Uterus (tissue), 4 donors: ENCODE data around the gene CYP2W1. TPM values are rescaled to one million over a fixed set of nuclear protein-coding genes. Genes with fewer than 3 reads are reported as not detected.
"Not testable (repeated sequence)": the region's sequence is repeated elsewhere in the genome, so short reads cannot be mapped to it uniquely, and the experiment has no call there.

Experiments
- DNase-seq, 2 donors: peaks; one replicate each; pipeline ENCODE4 v3.0.0-alpha.2; 2019 to 2020
- H3K27ac ChIP-seq, 2 donors: fragments of 200-600 bp; sonication (generic); 1 replicate in 1 of 2; 2 replicates in 1 of 2; pipeline ENCODE4 v1.5.1; 2016 to 2018
- H3K27me3 ChIP-seq, 2 donors: fragments of 200-600 bp; sonication (generic); one replicate each; pipeline ENCODE4 v1.5.1; 2018 to 2019; ENCODE audit warnings: control low read depth in 1 of 2
- H3K36me3 ChIP-seq, 2 donors: fragments of 200-600 bp; sonication (generic); one replicate each; pipeline ENCODE4 v1.5.1; 2019; ENCODE audit warnings: control low read depth in 1 of 2
- H3K4me1 ChIP-seq, 2 donors: fragments of 200-600 bp; sonication (generic); one replicate each; pipeline ENCODE4 v1.5.1; 2018 to 2019; ENCODE audit warnings: control low read depth in 1 of 2
- H3K4me3 ChIP-seq, 2 donors: fragments of 200-600 bp; sonication (generic); 1 replicate in 1 of 2; 2 replicates in 1 of 2; pipeline ENCODE4 v1.5.1; 2018 to 2019; ENCODE audit warnings: mild to moderate bottlenecking in 1 of 2
- H3K9me3 ChIP-seq, 2 donors: fragments of 200-600 bp; sonication (generic); one replicate each; pipeline ENCODE4 v1.5.1; 2019; ENCODE audit warnings: control low read depth in 1 of 2
- CTCF ChIP-seq, 4 experiments: fragments of 200-600 bp in 2 of 4; fragments of 450-650 bp in 2 of 4; sonication (generic) in 2 of 4; IDR thresholded peaks; one replicate each; pipeline ENCODE4 v1.5.1; 2016 to 2019; ENCODE audit warnings: antibody characterized with exemption in 4 of 4, mild to moderate bottlenecking in 2 of 4, moderate library complexity in 1 of 4
- POLR2A ChIP-seq, 2 donors: fragments of 450-650 bp; IDR thresholded peaks; one replicate each; pipeline ENCODE4 v1.6.1; 2016; ENCODE audit warnings: antibody characterized with exemption in 2 of 2, mild to moderate bottlenecking in 1 of 2, moderate library complexity in 1 of 2
- intact Hi-C: fragments of 100-400 bp; cut with DNase I; formaldehyde crosslinking; loops from one replicate; pipeline ENCODE4 v1.15.1; 2023; ENCODE audit warnings: low total_unique reads
- microRNA counts, 2 donors: library from miRNA; unstranded; fragments of <30 nt; microRNA quantifications; one replicate each; lab custom pipeline; 2016 to 2017
- microRNA-seq: library from miRNA; unstranded; fragments of <30 nt; microRNA quantifications from one replicate; pipeline ENCODE4, GENCODE V29; 2016; ENCODE audit warnings: borderline microRNAs expressed, borderline replicate concordance
- small RNA-seq: library from RNA; depleted of rRNA; stranded (forward); fragments of <200 nt; gene quantifications from one replicate; pipeline ENCODE3, GENCODE V24; 2016
- total RNA-seq, 4 donors: library from RNA; depleted of rRNA in 3 of 4; stranded (reverse); fragments of >200 nt in 3 of 4; gene quantifications; one replicate each; pipeline versions ENCODE4 v1.1.0 to v1.2.4, GENCODE V29; 2014 to 2023
- donor health status: DM: yes; HTN: yes; CAD: no.

Gene CYP2W1
- total RNA-seq, 4 donors from 2014 or later = 6.6 TPM; not detected in 3

GRCh38 chr7:1032536-1033181 lies 49.7 kb downstream of the CYP2W1 start:
- Histone ChIP-seq H3K9me3 (no peaks in the 10 kb centered on the region), H3K27me3 (no peaks in the 10 kb centered on the region), H3K4me1 (peaks cover 0 to 10% of the 10 kb centered on the region in 2 donors), H3K4me3 (no peak overlapping the region), H3K27ac (no peak overlapping the region), H3K36me3 (no peaks in the 10 kb centered on the region)
- TF ChIP-seq CTCF (IDR thresholded peaks at IDR 0.05) (no peak), POLR2A (IDR thresholded peaks at IDR 0.05) (no peak)
- intact Hi-C loops = no loop called here
- no peak for DNase-seq

- no peaks in the 10 kb centered on the region for H3K36me3 ChIP-seq
- H3K27ac ChIP-seq = no peak overlapping the region
- intact Hi-C loops = no loop called here
- no peaks in the 10 kb centered on the region for H3K9me3 ChIP-seq
- H3K4me3 ChIP-seq = no peak overlapping the region
- no peaks in the 10 kb centered on the region for H3K27me3 ChIP-seq
- peaks cover 0 to 9% of the 10 kb centered on the region in 2 donors for H3K4me1 ChIP-seq
- TF ChIP-seq POLR2A (IDR thresholded peaks at IDR 0.05) = no peak
- no peak for TF ChIP-seq CTCF (IDR thresholded peaks at IDR 0.05)
- DNase-seq = no peak
These were observed 50.7 kb downstream of the CYP2W1 start for GRCh38 chr7:1033546-1034145.

GRCh38 chr7:1034769-1035168 lies 51.8 kb downstream of the CYP2W1 start:
- H3K4me3 ChIP-seq, H3K27ac ChIP-seq, H3K4me1 ChIP-seq, H3K9me3 ChIP-seq, intact Hi-C loops, H3K36me3 ChIP-seq, DNase-seq, H3K27me3 ChIP-seq: not testable (repeated sequence)

GRCh38 chr7:1036164-1036928 lies 53.4 kb downstream of the CYP2W1 start:
- H3K27ac ChIP-seq, H3K9me3 ChIP-seq, H3K27me3 ChIP-seq, H3K4me3 ChIP-seq, intact Hi-C loops, DNase-seq, H3K4me1 ChIP-seq, H3K36me3 ChIP-seq: not testable (repeated sequence)

MicroRNAs encoded within 50 kb of the gene (microRNA counts, 767-probe panel; counts per million panel counts)
- microRNA hsa-miR-339-3p (lab: Ali Mortazavi, UCI) (0 counts per million in 2 donors), microRNA hsa-miR-339-5p (lab: Ali Mortazavi, UCI) (0 counts per million in 2 donors)

Small RNA genes within 50 kb of the gene (microRNA-seq; reads per million reads assigned to microRNA genes)
- gene MIR339 = 827 reads per million, percentile 79 among the genes with 10 or more reads in this experiment

Small RNA genes within 50 kb of the gene (small RNA-seq; reads per million reads assigned to genes)
- gene MIR339 = 0.54 reads per million

Other genes with a start within 250 kb of the CYP2W1 start
- gene SUN1, start 150.7 kb upstream of the CYP2W1 start, total RNA-seq = 100 to 1,000 TPM; 139 to 624 (median 446) TPM
- gene GET4, start 106.6 kb upstream of the CYP2W1 start, total RNA-seq = 10 to 100 TPM in 3 of 4 donors, 1 to 10 TPM in 1; 6.1 to 39.4 (median 26.7) TPM
- 10 to 100 TPM in 2 of 4 donors, 1 to 10 TPM in 2; 3.2 to 17.4 (median 10.9) TPM for gene ADAP1, start 28.5 kb upstream of the CYP2W1 start, total RNA-seq
- gene COX19, start 7.6 kb upstream of the CYP2W1 start, total RNA-seq = 10 to 100 TPM in 3 of 4 donors, 1 to 10 TPM in 1; 2.6 to 32.5 (median 20.1) TPM
- 100 to 1,000 TPM in 1 of 4 donors, 10 to 100 TPM in 3; 10.0 to 110 (median 32.9) TPM for gene GPR146, start 61.4 kb downstream of the CYP2W1 start, total RNA-seq
- gene GPER1, start 104.9 kb downstream of the CYP2W1 start, total RNA-seq = 10 to 100 TPM in 1 of 4 donors, 1 to 10 TPM in 3; 1.3 to 10.6 (median 5.0) TPM
- 10 to 100 TPM; 17.4 to 39.4 (median 21.8) TPM for gene ZFAND2A, start 177.0 kb downstream of the CYP2W1 start, total RNA-seq
- gene UNCX, start 249.7 kb downstream of the CYP2W1 start, total RNA-seq = not detected